ENCODE measurements around the gene SARDH. TPM values are rescaled to one million over a fixed set of nuclear protein-coding genes. Genes with fewer than 3 reads are reported as not detected.

Gene SARDH
- total and polyA plus RNA-seq, 2 of the 8 experiments (the other 6 are each of a cell fraction or from before 2014, with no cell fraction given): 6.4 to 7.4 TPM

- no peak overlapping the region for H3K27ac ChIP-seq (ENCODE audit: low read depth, low read length)
- no peak overlapping the region for H3K56ac ChIP-seq (replicated peaks; ENCODE audit: insufficient read length, low read depth, low read length)
- H3K4me2 ChIP-seq (ENCODE audit: insufficient read depth in 1 of 2, low read depth in 2 of 2, low read length in 2 of 2): no peak overlapping the region
- peaks cover 0 to 4% of the 10 kb centered on the region in 2 experiments for H4K20me1 ChIP-seq (replicated peaks in 1 of 2; ENCODE audit: control insufficient read depth in 1 of 2, insufficient read depth in 2 of 2, low read length in 2 of 2)
- 91% methylated on average over 29 of the region's 32 CpGs; no CpG with 5 or more reads in 1 of the 2 experiments for WGBS, 2 experiments (ENCODE audit: extremely low coverage in 1 of 2, insufficient coverage in 1 of 2, insufficient read length in 1 of 2, insufficient replicate concordance in 2 of 2, low coverage in 1 of 2, low lambda C conversion rate in 2 of 2, missing lambda C conversion rate in 1 of 2)
- H4K91ac ChIP-seq (replicated peaks; ENCODE audit: insufficient read length, low read length): no peak overlapping the region
- no peak overlapping the region for H2BK120ac ChIP-seq (replicated peaks; ENCODE audit: low read depth, low read length)
- no peak overlapping the region for H3K4ac ChIP-seq (replicated peaks; ENCODE audit: insufficient read length, low read depth, low read length)
- H2BK15ac ChIP-seq (ENCODE audit: low read length): no peak overlapping the region
- ChIA-PET CTCF (ENCODE audit: partially characterized antibody) (interaction anchor here (0.8 to 2.7 kb wide), 16 partner anchors 9 to 170 kb away, joined by 3 to 11 read pairs (median 4); no protein-coding TSS in a partner anchor), POLR2A (ENCODE audit: partially characterized antibody) (no interaction called here)
- H3K9me3 ChIP-seq (ENCODE audit: insufficient read depth in 2 of 2, low read depth in 1 of 2, low read length in 1 of 2): no peaks in the 10 kb centered on the region
- H3K18ac ChIP-seq (ENCODE audit: extremely low read depth, low read length): no peak overlapping the region
- H3K36me3 ChIP-seq (ENCODE audit: control insufficient read depth in 2 of 4, insufficient read depth in 4 of 4, low read length in 3 of 4): no peaks in the 10 kb centered on the region
- no peak overlapping the region for H3K4me3 ChIP-seq (ENCODE audit: extremely low read depth in 1 of 4, insufficient read depth in 2 of 4, low read depth in 3 of 4, low read length in 4 of 4)
- peaks cover 0 to 3% (median 0%) of the 10 kb centered on the region in 4 experiments; a peak in 1 of 7 replicates for H3K4me1 ChIP-seq (replicated peaks in 1 of 4; ENCODE audit: control insufficient read depth in 3 of 4, insufficient read depth in 4 of 4, low read length in 3 of 4)
- H4K8ac ChIP-seq (ENCODE audit: extremely low read depth, insufficient read depth, low read length): no peak overlapping the region
- DNase-seq (ENCODE audit: low read depth in 1 of 2, low spot score in 2 of 2) (no peak), FAIRE-seq (no peak)
- peak overlapping the region; percentile 68; the same call in 1 of the 2 replicates for H2BK12ac ChIP-seq (ENCODE audit: low read depth, low read length)
- H3K14ac ChIP-seq (ENCODE audit: insufficient read length): no peak overlapping the region
- H3K79me2 ChIP-seq (ENCODE audit: control insufficient read depth in 1 of 2, insufficient read depth in 2 of 2, low read length in 2 of 2): no peaks in the 10 kb centered on the region
- H2BK5ac ChIP-seq (ENCODE audit: low read depth, low read length): no peak overlapping the region
- H3K23ac ChIP-seq (ENCODE audit: insufficient read length): no peak overlapping the region
- H4K5ac ChIP-seq (ENCODE audit: insufficient read length, low read depth, low read length): no peak overlapping the region
- H2AK5ac ChIP-seq (ENCODE audit: low read depth, low read length): no peak overlapping the region
- no peak overlapping the region for H3K9ac ChIP-seq (replicated peaks in 1 of 4; ENCODE audit: extremely low read depth in 1 of 4, low read depth in 3 of 4, low read length in 3 of 4)
- no peak overlapping the region for H2BK20ac ChIP-seq (ENCODE audit: low read length)
- H3K79me1 ChIP-seq (ENCODE audit: low read depth, low read length): no peaks in the 10 kb centered on the region
- H3K23me2 ChIP-seq (ENCODE audit: low read depth, low read length): no peaks in the 10 kb centered on the region
- no peak overlapping the region for H2AFZ ChIP-seq (ENCODE audit: low read length)
- H3K27me3 ChIP-seq (replicated peaks in 1 of 4; ENCODE audit: control insufficient read depth in 3 of 4, extremely low read depth in 1 of 4, insufficient read depth in 3 of 4, low read length in 3 of 4): no peaks in the 10 kb centered on the region
- no peak for TF ChIP-seq SP1 (IDR thresholded peaks at IDR 0.05; ENCODE audit: low read depth, low read length)
- TF ChIP-seq CBX8 (IDR thresholded peaks at IDR 0.05; ENCODE audit: borderline replicate concordance, low read depth, low read length): no peak
- TF ChIP-seq CHD2 (IDR thresholded peaks at IDR 0.05; ENCODE audit: low read length): no peak
- no peak for TF ChIP-seq ATF3 (IDR thresholded peaks at IDR 0.05; ENCODE audit: insufficient read depth, low read depth, low read length)
- TF ChIP-seq TAF1 (IDR thresholded peaks at IDR 0.05; ENCODE audit: low read depth, low read length): no peak
- TF ChIP-seq RFX5 (IDR thresholded peaks at IDR 0.05; ENCODE audit: borderline replicate concordance, low read depth, low read length): no peak
- no peak for TF ChIP-seq ASH2L (IDR thresholded peaks at IDR 0.05; ENCODE audit: low read length)
- TF ChIP-seq E2F6 (IDR thresholded peaks at IDR 0.05): no peak
- no peak for TF ChIP-seq SP2 (IDR thresholded peaks at IDR 0.05; ENCODE audit: low read length)
- TF ChIP-seq POU5F1 (IDR thresholded peaks at IDR 0.05; ENCODE audit: low read depth, low read length): no peak
- TF ChIP-seq TBP (IDR thresholded peaks at IDR 0.05; ENCODE audit: low read depth, low read length): no peak
- TF ChIP-seq CEBPB (IDR thresholded peaks at IDR 0.05; ENCODE audit: low read depth, low read length): no peak
- no peak for TF ChIP-seq TEAD4 (IDR thresholded peaks at IDR 0.05; ENCODE audit: low read depth, low read length)
These were observed 28.2 kb downstream of the SARDH start for GRCh38 chr9:133709691-133710571.
